ENCODE data around the gene EPAS1.

EPAS1 gene

GRCh38 chr2:46300406-46300832 is 3.2 kb downstream of the EPAS1 start:
- no peak for DNase-seq (ENCODE audit: low read depth)

GRCh38 chr2:46302005-46302695 is 4.9 kb downstream of the EPAS1 start:
- no peak for DNase-seq (ENCODE audit: low read depth)

GRCh38 chr2:46303233-46303632 is 6.0 kb downstream of the EPAS1 start:
- no peak for DNase-seq (ENCODE audit: low read depth)

- DNase-seq (ENCODE audit: low read depth) = no peak
Observed at GRCh38 chr2:46303822-46304221, 6.6 kb downstream of the EPAS1 start.

GRCh38 chr2:46304635-46305034 is 7.4 kb downstream of the EPAS1 start:
- no peak for DNase-seq (ENCODE audit: low read depth)

- DNase-seq (ENCODE audit: low read depth) = no peak
Observed at GRCh38 chr2:46305187-46305586, 8.0 kb downstream of the EPAS1 start.

GRCh38 chr2:46305767-46306166 is 8.6 kb downstream of the EPAS1 start:
- DNase-seq (ENCODE audit: low read depth) = no peak

GRCh38 chr2:46306330-46306751 is 9.1 kb downstream of the EPAS1 start:
- peak; percentile 51 for DNase-seq (ENCODE audit: low read depth)

GRCh38 chr2:46306988-46307655 is 9.9 kb downstream of the EPAS1 start:
- no peak for DNase-seq (ENCODE audit: low read depth)

- no peak for DNase-seq (ENCODE audit: low read depth)
Observed at GRCh38 chr2:46308081-46308480, 10.9 kb downstream of the EPAS1 start.

- DNase-seq (ENCODE audit: low read depth) = no peak
Observed at GRCh38 chr2:46308629-46309028, 11.4 kb downstream of the EPAS1 start.

GRCh38 chr2:46309052-46309953 is 12.1 kb downstream of the EPAS1 start:
- no peak for DNase-seq (ENCODE audit: low read depth)

- DNase-seq (ENCODE audit: low read depth) = no peak
Observed at GRCh38 chr2:46310446-46310845, 13.2 kb downstream of the EPAS1 start.

- DNase-seq (ENCODE audit: low read depth) = no peak
Observed at GRCh38 chr2:46311651-46312223, 14.5 kb downstream of the EPAS1 start.

- DNase-seq (ENCODE audit: low read depth) = no peak
Observed at GRCh38 chr2:46313063-46313462, 15.9 kb downstream of the EPAS1 start.

- DNase-seq (ENCODE audit: low read depth) = no peak
Observed at GRCh38 chr2:46314065-46314835, 17.0 kb downstream of the EPAS1 start.

- DNase-seq (ENCODE audit: low read depth) = peak; percentile 96
Observed at GRCh38 chr2:46315103-46315890, 18.1 kb downstream of the EPAS1 start.

GRCh38 chr2:46317094-46317486 is 19.9 kb downstream of the EPAS1 start:
- DNase-seq (ENCODE audit: low read depth) = no peak

GRCh38 chr2:46318579-46319460 is 21.6 kb downstream of the EPAS1 start:
- DNase-seq (ENCODE audit: low read depth) = no peak

- no peak for DNase-seq (ENCODE audit: low read depth)
Observed at GRCh38 chr2:46319711-46320110, 22.5 kb downstream of the EPAS1 start.
